Measurements from ENCODE around the gene DDX39A.

Gene DDX39A

DNA sequence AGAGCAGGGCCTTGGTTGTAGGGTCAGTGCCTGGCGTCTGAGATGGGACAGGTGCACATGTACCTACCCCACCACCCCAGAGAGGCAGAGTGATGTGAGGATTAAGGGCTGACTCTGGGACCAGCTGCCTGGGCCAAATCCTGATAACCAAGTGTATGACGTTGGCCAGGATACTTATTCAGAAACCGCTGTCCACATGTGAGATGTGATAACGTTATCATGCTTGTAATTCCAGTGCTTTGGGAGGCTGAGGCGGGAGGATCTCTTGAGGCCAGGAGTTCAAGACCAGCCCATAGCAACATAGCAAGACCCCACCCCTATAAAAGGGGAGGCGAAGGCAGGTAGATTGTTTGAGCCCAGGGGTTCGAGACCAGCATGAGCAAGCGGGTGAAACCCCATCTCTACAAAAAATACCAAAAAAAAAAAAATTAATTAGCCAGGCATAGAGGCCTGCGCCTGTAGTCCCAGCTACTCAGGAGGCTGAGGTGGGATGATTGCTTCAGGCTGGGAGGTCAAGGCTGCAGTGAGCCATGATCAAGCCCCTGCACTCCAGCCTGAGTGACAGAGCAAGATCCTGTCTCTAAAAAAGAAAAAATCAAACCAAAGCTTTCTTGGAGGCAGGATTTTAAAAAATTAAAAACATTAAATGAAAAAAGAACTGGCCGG lies 27.9 kb downstream of the DDX39A start:
- no peaks in the 10 kb centered on the region for H3K9me3 ChIP-seq (ENCODE audit: control insufficient read depth in 5 of 5, low read length in 5 of 5)
- no peak overlapping the region for H3K4me3 ChIP-seq (ENCODE audit: low read depth in 1 of 5, low read length in 5 of 5)
- H3K27me3 ChIP-seq (ENCODE audit: control insufficient read depth in 5 of 5, insufficient read depth in 4 of 5, low read length in 5 of 5): no peaks in the 10 kb centered on the region
- H3K9ac ChIP-seq (ENCODE audit: low read length in 5 of 5): no peak overlapping the region
- H3K4me1 ChIP-seq (ENCODE audit: control insufficient read depth in 5 of 5, insufficient read depth in 5 of 5, low read length in 5 of 5): peaks cover 0 to 6% (median 0%) of the 10 kb centered on the region in 5 donors
- peaks cover 0 to 61% (median 45%) of the 10 kb centered on the region in 5 donors for H3K36me3 ChIP-seq (ENCODE audit: control insufficient read depth in 5 of 5, insufficient read depth in 5 of 5, low read length in 5 of 5)
- no peak overlapping the region for H3K27ac ChIP-seq (ENCODE audit: low read depth, low read length)

GRCh38 chr19:14390548-14390947 lies 28.6 kb downstream of the DDX39A start:
- Histone ChIP-seq H3K4me1 (ENCODE audit: control insufficient read depth in 5 of 5, insufficient read depth in 5 of 5, low read length in 5 of 5) (peaks cover 0 to under 1% (median 0%) of the 10 kb centered on the region in 5 donors), H3K4me3 (ENCODE audit: low read depth in 1 of 5, low read length in 5 of 5) (no peak overlapping the region), H3K9me3 (ENCODE audit: control insufficient read depth in 5 of 5, low read length in 5 of 5) (no peaks in the 10 kb centered on the region), H3K36me3 (ENCODE audit: control insufficient read depth in 5 of 5, insufficient read depth in 5 of 5, low read length in 5 of 5) (peaks cover 0 to 54% (median 39%) of the 10 kb centered on the region in 5 donors), H3K27ac (ENCODE audit: low read depth, low read length) (no peak overlapping the region), H3K9ac (ENCODE audit: low read length in 5 of 5) (no peak overlapping the region), H3K27me3 (ENCODE audit: control insufficient read depth in 5 of 5, insufficient read depth in 4 of 5, low read length in 5 of 5) (no peaks in the 10 kb centered on the region)

- Histone ChIP-seq H3K9ac (ENCODE audit: low read length in 5 of 5) (peak overlapping the region in 1 of 5 donors; percentile 31), H3K4me1 (ENCODE audit: control insufficient read depth in 5 of 5, insufficient read depth in 5 of 5, low read length in 5 of 5) (peaks cover 0 to 37% (median 29%) of the 10 kb centered on the region in 5 donors), H3K27me3 (ENCODE audit: control insufficient read depth in 5 of 5, insufficient read depth in 4 of 5, low read length in 5 of 5) (no peaks in the 10 kb centered on the region), H3K27ac (ENCODE audit: low read depth, low read length) (no peak overlapping the region), H3K9me3 (ENCODE audit: control insufficient read depth in 5 of 5, low read length in 5 of 5) (no peaks in the 10 kb centered on the region), H3K36me3 (ENCODE audit: control insufficient read depth in 5 of 5, insufficient read depth in 5 of 5, low read length in 5 of 5) (peaks cover 0 to 6% (median under 1%) of the 10 kb centered on the region in 5 donors), H3K4me3 (ENCODE audit: low read depth in 1 of 5, low read length in 5 of 5) (peak overlapping the region in 1 of 5 donors; percentile 22)
These were observed 33.6 kb downstream of the DDX39A start for GRCh38 chr19:14385492-14385891.

- peak overlapping the region; percentile 80 for H3K27ac ChIP-seq (ENCODE audit: low read depth, low read length)
- H3K9me3 ChIP-seq (ENCODE audit: control insufficient read depth in 5 of 5, low read length in 5 of 5): no peaks in the 10 kb centered on the region
- no peaks in the 10 kb centered on the region for H3K27me3 ChIP-seq (ENCODE audit: control insufficient read depth in 5 of 5, insufficient read depth in 4 of 5, low read length in 5 of 5)
- peak overlapping the region; percentile 27 to 66 (median 57) for H3K9ac ChIP-seq (ENCODE audit: low read length in 5 of 5)
- peak overlapping the region; percentile 54 to 91 (median 59) for H3K4me3 ChIP-seq (ENCODE audit: low read depth in 1 of 5, low read length in 5 of 5)
- peaks cover 0 to 4% (median 0%) of the 10 kb centered on the region in 5 donors for H3K36me3 ChIP-seq (ENCODE audit: control insufficient read depth in 5 of 5, insufficient read depth in 5 of 5, low read length in 5 of 5)
- peaks cover 0 to 46% (median 36%) of the 10 kb centered on the region in 5 donors for H3K4me1 ChIP-seq (ENCODE audit: control insufficient read depth in 5 of 5, insufficient read depth in 5 of 5, low read length in 5 of 5)
These were observed 35.2 kb downstream of the DDX39A start for GRCh38 chr19:14383661-14384555.

- Histone ChIP-seq H3K27me3 (ENCODE audit: control insufficient read depth in 5 of 5, insufficient read depth in 4 of 5, low read length in 5 of 5) (no peaks in the 10 kb centered on the region), H3K4me1 (ENCODE audit: control insufficient read depth in 5 of 5, insufficient read depth in 5 of 5, low read length in 5 of 5) (peaks cover 0 to 55% (median 36%) of the 10 kb centered on the region in 5 donors), H3K27ac (ENCODE audit: low read depth, low read length) (peak overlapping the region; percentile 74), H3K36me3 (ENCODE audit: control insufficient read depth in 5 of 5, insufficient read depth in 5 of 5, low read length in 5 of 5) (no peaks in the 10 kb centered on the region), H3K9me3 (ENCODE audit: control insufficient read depth in 5 of 5, low read length in 5 of 5) (no peaks in the 10 kb centered on the region), H3K9ac (ENCODE audit: low read length in 5 of 5) (peak overlapping the region in 4 of 5 donors; percentile 67 to 85 (median 78)), H3K4me3 (ENCODE audit: low read depth in 1 of 5, low read length in 5 of 5) (peak overlapping the region; percentile 74 to 91 (median 83))
These were observed 37.3 kb downstream of the DDX39A start for GRCh38 chr19:14381689-14382474.

GRCh38 chr19:14379294-14380065 lies 39.7 kb downstream of the DDX39A start:
- Histone ChIP-seq H3K4me3 (ENCODE audit: low read depth in 1 of 5, low read length in 5 of 5) (no peak overlapping the region), H3K27ac (ENCODE audit: low read depth, low read length) (no peak overlapping the region), H3K4me1 (ENCODE audit: control insufficient read depth in 5 of 5, insufficient read depth in 5 of 5, low read length in 5 of 5) (peaks cover 3 to 68% (median 47%) of the 10 kb centered on the region in 5 donors), H3K9ac (ENCODE audit: low read length in 5 of 5) (no peak overlapping the region), H3K9me3 (ENCODE audit: control insufficient read depth in 5 of 5, low read length in 5 of 5) (no peaks in the 10 kb centered on the region), H3K36me3 (ENCODE audit: control insufficient read depth in 5 of 5, insufficient read depth in 5 of 5, low read length in 5 of 5) (no peaks in the 10 kb centered on the region), H3K27me3 (ENCODE audit: control insufficient read depth in 5 of 5, insufficient read depth in 4 of 5, low read length in 5 of 5) (peaks cover 0 to 2% (median 0%) of the 10 kb centered on the region in 5 donors)

GRCh38 chr19:14378890-14379289 lies 40.3 kb downstream of the DDX39A start:
- peaks cover 0 to 2% (median 0%) of the 10 kb centered on the region in 5 donors for H3K27me3 ChIP-seq (ENCODE audit: control insufficient read depth in 5 of 5, insufficient read depth in 4 of 5, low read length in 5 of 5)
- H3K27ac ChIP-seq (ENCODE audit: low read depth, low read length): no peak overlapping the region
- H3K4me1 ChIP-seq (ENCODE audit: control insufficient read depth in 5 of 5, insufficient read depth in 5 of 5, low read length in 5 of 5): peaks cover 3 to 65% (median 42%) of the 10 kb centered on the region in 5 donors
- no peaks in the 10 kb centered on the region for H3K36me3 ChIP-seq (ENCODE audit: control insufficient read depth in 5 of 5, insufficient read depth in 5 of 5, low read length in 5 of 5)
- H3K9ac ChIP-seq (ENCODE audit: low read length in 5 of 5): no peak overlapping the region
- no peak overlapping the region for H3K4me3 ChIP-seq (ENCODE audit: low read depth in 1 of 5, low read length in 5 of 5)
- no peaks in the 10 kb centered on the region for H3K9me3 ChIP-seq (ENCODE audit: control insufficient read depth in 5 of 5, low read length in 5 of 5)

GRCh38 chr19:14377883-14378328 lies 41.2 kb downstream of the DDX39A start:
- Histone ChIP-seq H3K27ac (ENCODE audit: low read depth, low read length) (no peak overlapping the region), H3K9ac (ENCODE audit: low read length in 5 of 5) (no peak overlapping the region), H3K36me3 (ENCODE audit: control insufficient read depth in 5 of 5, insufficient read depth in 5 of 5, low read length in 5 of 5) (no peaks in the 10 kb centered on the region), H3K27me3 (ENCODE audit: control insufficient read depth in 5 of 5, insufficient read depth in 4 of 5, low read length in 5 of 5) (peaks cover 0 to 2% (median 0%) of the 10 kb centered on the region in 5 donors), H3K9me3 (ENCODE audit: control insufficient read depth in 5 of 5, low read length in 5 of 5) (no peaks in the 10 kb centered on the region), H3K4me1 (ENCODE audit: control insufficient read depth in 5 of 5, insufficient read depth in 5 of 5, low read length in 5 of 5) (peaks cover 3 to 62% (median 37%) of the 10 kb centered on the region in 5 donors), H3K4me3 (ENCODE audit: low read depth in 1 of 5, low read length in 5 of 5) (no peak overlapping the region)
